Measurements from ENCODE around the gene TTC38.

The TTC38 gene

DNA sequence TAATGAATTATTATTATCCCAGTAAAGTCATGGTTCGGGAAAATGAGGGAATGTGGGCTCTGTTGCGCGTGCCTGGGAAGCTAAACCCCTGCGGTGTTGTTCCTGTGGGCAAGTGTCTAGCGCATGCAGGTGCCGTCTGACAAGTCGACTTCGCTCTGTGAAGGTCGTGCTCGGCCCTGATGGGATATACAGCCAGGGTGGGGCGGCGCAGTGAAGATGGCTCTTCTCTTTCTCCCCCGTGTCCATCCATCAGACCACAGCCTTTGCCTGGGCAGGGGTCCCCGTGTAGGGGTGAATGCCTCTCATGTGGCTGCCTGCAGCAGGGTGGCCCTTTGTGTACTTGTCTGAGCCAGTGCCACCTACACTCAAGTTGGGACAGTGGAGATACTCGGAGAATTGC lies 54.9 kb downstream of the TTC38 start:
- 94% methylated on average over 10 of the region's 15 CpGs for WGBS (ENCODE audit: insufficient coverage)
- ChIA-PET CTCF (interaction anchor here (1.0 kb wide), 1 partner anchor 206 kb away, joined by 4 read pairs; no protein-coding TSS in a partner anchor), POLR2A (no interaction called here)
- Histone ChIP-seq H3K4me3 (ENCODE audit: control insufficient read depth in 1 of 7, extremely low read depth in 1 of 7, insufficient read depth in 4 of 7, low read depth in 2 of 7, low read length in 6 of 7) (no peak overlapping the region), H3K36me3 (ENCODE audit: control insufficient read depth in 4 of 4, insufficient read depth in 4 of 4, low read length in 3 of 4) (peaks cover 4 to 82% (median 43%) of the 10 kb centered on the region in 4 experiments), H3K27ac (ENCODE audit: insufficient read depth in 1 of 2, low read depth in 1 of 2, low read length in 2 of 2, poor library complexity in 1 of 2, severe bottlenecking in 2 of 2) (no peak overlapping the region), H3K27me3 (replicated peaks in 2 of 5; ENCODE audit: control insufficient read depth in 4 of 5, insufficient read depth in 5 of 5, low read length in 4 of 5) (no peaks in the 10 kb centered on the region), H3K9me3 (ENCODE audit: control extremely low read depth in 1 of 5, control insufficient read depth in 4 of 5, insufficient read depth in 2 of 5, low read depth in 1 of 5, low read length in 4 of 5) (no peaks in the 10 kb centered on the region), H3K4me1 (ENCODE audit: control extremely low read depth in 1 of 4, control insufficient read depth in 4 of 4, insufficient read depth in 4 of 4, low read length in 3 of 4) (no peaks in the 10 kb centered on the region)
- DNase-seq = no peak

DNA sequence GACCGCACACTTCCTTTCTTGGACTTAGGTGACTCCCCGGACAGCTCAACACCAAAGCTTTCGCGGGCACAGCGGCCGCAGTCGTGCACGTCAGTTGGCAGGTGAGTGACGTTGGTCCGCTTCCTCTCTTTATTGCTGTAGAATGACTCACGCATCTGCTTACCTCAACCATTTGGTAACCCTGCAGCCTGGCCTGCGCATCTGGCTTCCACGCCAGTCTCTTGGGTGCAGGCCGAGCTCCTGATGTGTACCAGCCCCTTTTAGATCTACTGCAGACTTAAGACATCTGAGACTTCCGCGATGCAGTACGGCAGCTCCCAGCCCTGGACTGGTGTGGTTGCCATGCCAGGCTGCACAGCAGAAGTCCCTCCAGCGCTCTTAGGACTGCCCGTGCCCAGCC lies 55.4 kb downstream of the TTC38 start:
- ChIA-PET POLR2A (no interaction called here), CTCF (interaction anchor here (1.0 kb wide), 1 partner anchor 207 kb away, joined by 4 read pairs; no protein-coding TSS in a partner anchor)
- H3K27me3 ChIP-seq (replicated peaks in 2 of 5; ENCODE audit: control insufficient read depth in 4 of 5, insufficient read depth in 5 of 5, low read length in 4 of 5) = no peaks in the 10 kb centered on the region
- DNase-seq = no peak
- no peak overlapping the region for H3K4me3 ChIP-seq (ENCODE audit: control insufficient read depth in 1 of 7, extremely low read depth in 1 of 7, insufficient read depth in 4 of 7, low read depth in 2 of 7, low read length in 6 of 7)
- no peaks in the 10 kb centered on the region for H3K9me3 ChIP-seq (ENCODE audit: control extremely low read depth in 1 of 5, control insufficient read depth in 4 of 5, insufficient read depth in 2 of 5, low read depth in 1 of 5, low read length in 4 of 5)
- H3K36me3 ChIP-seq (ENCODE audit: control insufficient read depth in 4 of 4, insufficient read depth in 4 of 4, low read length in 3 of 4) = peaks cover 4 to 82% (median 41%) of the 10 kb centered on the region in 4 experiments
- WGBS (ENCODE audit: insufficient coverage) = 97% methylated on average over 13 of the region's 19 CpGs
- no peaks in the 10 kb centered on the region for H3K4me1 ChIP-seq (ENCODE audit: control extremely low read depth in 1 of 4, control insufficient read depth in 4 of 4, insufficient read depth in 4 of 4, low read length in 3 of 4)
- no peak overlapping the region for H3K27ac ChIP-seq (ENCODE audit: insufficient read depth in 1 of 2, low read depth in 1 of 2, low read length in 2 of 2, poor library complexity in 1 of 2, severe bottlenecking in 2 of 2)

- Histone ChIP-seq H3K27ac (ENCODE audit: insufficient read depth in 1 of 2, low read depth in 1 of 2, low read length in 2 of 2, poor library complexity in 1 of 2, severe bottlenecking in 2 of 2) (no peak overlapping the region), H3K27me3 (replicated peaks in 2 of 5; ENCODE audit: control insufficient read depth in 4 of 5, insufficient read depth in 5 of 5, low read length in 4 of 5) (no peaks in the 10 kb centered on the region), H3K36me3 (ENCODE audit: control insufficient read depth in 4 of 4, insufficient read depth in 4 of 4, low read length in 3 of 4) (peaks cover 2 to 84% (median 37%) of the 10 kb centered on the region in 4 experiments), H3K4me3 (ENCODE audit: control insufficient read depth in 1 of 7, extremely low read depth in 1 of 7, insufficient read depth in 4 of 7, low read depth in 2 of 7, low read length in 6 of 7) (no peak overlapping the region), H3K4me1 (ENCODE audit: control extremely low read depth in 1 of 4, control insufficient read depth in 4 of 4, insufficient read depth in 4 of 4, low read length in 3 of 4) (no peaks in the 10 kb centered on the region), H3K9me3 (ENCODE audit: control extremely low read depth in 1 of 5, control insufficient read depth in 4 of 5, insufficient read depth in 2 of 5, low read depth in 1 of 5, low read length in 4 of 5) (no peaks in the 10 kb centered on the region)
- POLR2A ChIA-PET = no interaction called here
- over 99% methylated on average over 23 of the region's 23 CpGs for WGBS (ENCODE audit: insufficient coverage)
- CTCF ChIA-PET = interaction anchor here (0.8 kb wide), 1 partner anchor 8 kb away, joined by 3 read pairs; no protein-coding TSS in a partner anchor
- no peak for DNase-seq
Measured at GRCh38 chr22:46326066-46326680, 58.4 kb downstream of the TTC38 start.

DNA sequence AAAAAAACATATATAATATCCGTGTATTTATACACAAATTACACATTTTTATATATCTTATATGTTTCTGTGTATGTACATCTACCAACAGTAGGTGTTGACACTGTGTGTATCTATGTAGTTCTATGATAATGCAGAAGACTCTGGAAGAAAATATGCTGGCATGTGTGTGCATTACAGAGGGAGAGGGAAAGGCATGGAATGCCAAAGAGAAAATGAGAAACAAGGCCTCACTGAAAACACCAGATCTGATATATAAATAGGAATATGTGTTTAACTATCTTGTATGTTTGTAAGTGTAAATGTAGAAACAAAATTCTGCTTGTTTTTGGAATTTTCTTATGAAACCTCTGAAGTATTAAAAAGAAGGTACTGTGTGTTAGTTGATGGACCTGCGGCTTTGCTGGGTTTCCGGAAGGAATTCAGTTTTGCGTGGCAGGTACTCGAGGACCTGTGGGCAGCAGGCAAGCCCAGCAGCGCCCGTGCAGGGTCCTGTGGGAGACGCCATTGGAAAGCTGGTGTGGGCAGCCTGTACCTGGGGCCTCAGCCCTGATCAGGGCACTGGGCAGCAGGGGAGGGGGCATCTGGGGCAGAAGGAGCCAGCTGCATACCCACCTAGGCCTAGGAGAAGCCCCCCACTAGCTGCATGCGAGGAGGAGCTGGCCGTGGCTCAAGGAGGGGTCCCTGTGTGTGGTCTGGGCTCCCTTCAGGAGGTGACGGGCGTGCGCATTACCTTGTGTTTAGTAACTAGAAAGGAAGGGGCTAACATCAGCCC lies 60.1 kb downstream of the TTC38 start:
- H3K27me3 ChIP-seq (replicated peaks in 2 of 5; ENCODE audit: control insufficient read depth in 4 of 5, insufficient read depth in 5 of 5, low read length in 4 of 5) = no peaks in the 10 kb centered on the region
- ChIA-PET POLR2A (no interaction called here), CTCF (interaction anchor here (1.0 to 1.5 kb wide), 3 partner anchors 17 to 331 kb away, joined by 3 to 4 read pairs (median 3); no protein-coding TSS in a partner anchor)
- 93% methylated on average over 11 of the region's 13 CpGs for WGBS (ENCODE audit: insufficient coverage)
- no peaks in the 10 kb centered on the region for H3K4me1 ChIP-seq (ENCODE audit: control extremely low read depth in 1 of 4, control insufficient read depth in 4 of 4, insufficient read depth in 4 of 4, low read length in 3 of 4)
- H3K9me3 ChIP-seq (ENCODE audit: control extremely low read depth in 1 of 5, control insufficient read depth in 4 of 5, insufficient read depth in 2 of 5, low read depth in 1 of 5, low read length in 4 of 5) = no peaks in the 10 kb centered on the region
- peaks cover 2 to 85% (median 42%) of the 10 kb centered on the region in 4 experiments for H3K36me3 ChIP-seq (ENCODE audit: control insufficient read depth in 4 of 4, insufficient read depth in 4 of 4, low read length in 3 of 4)
- no peak overlapping the region for H3K27ac ChIP-seq (ENCODE audit: insufficient read depth in 1 of 2, low read depth in 1 of 2, low read length in 2 of 2, poor library complexity in 1 of 2, severe bottlenecking in 2 of 2)
- H3K4me3 ChIP-seq (ENCODE audit: control insufficient read depth in 1 of 7, extremely low read depth in 1 of 7, insufficient read depth in 4 of 7, low read depth in 2 of 7, low read length in 6 of 7) = no peak overlapping the region
- DNase-seq = no peak

GRCh38 chr22:46328797-46329196 lies 61.0 kb downstream of the TTC38 start:
- CTCF ChIA-PET = interaction anchor here (1.0 to 1.5 kb wide), 2 partner anchors 18 to 215 kb away, joined by 3 to 4 read pairs; no protein-coding TSS in a partner anchor
- WGBS (ENCODE audit: insufficient coverage) = 93% methylated on average over 11 of the region's 11 CpGs

GRCh38 chr22:46329616-46330015 lies 61.8 kb downstream of the TTC38 start:
- ChIA-PET CTCF (interaction anchor here (1.4 kb wide), 1 partner anchor 335 kb away, joined by 3 read pairs; no protein-coding TSS in a partner anchor), POLR2A (no interaction called here)
- H3K27ac ChIP-seq (ENCODE audit: insufficient read depth in 1 of 2, low read depth in 1 of 2, low read length in 2 of 2, poor library complexity in 1 of 2, severe bottlenecking in 2 of 2) = no peak overlapping the region
- H3K9me3 ChIP-seq (ENCODE audit: control extremely low read depth in 1 of 5, control insufficient read depth in 4 of 5, insufficient read depth in 2 of 5, low read depth in 1 of 5, low read length in 4 of 5) = no peaks in the 10 kb centered on the region
- H3K36me3 ChIP-seq (ENCODE audit: control insufficient read depth in 4 of 4, insufficient read depth in 4 of 4, low read length in 3 of 4) = peaks cover 2 to 76% (median 35%) of the 10 kb centered on the region in 4 experiments
- DNase-seq = no peak
- H3K27me3 ChIP-seq (replicated peaks in 2 of 5; ENCODE audit: control insufficient read depth in 4 of 5, insufficient read depth in 5 of 5, low read length in 4 of 5) = no peaks in the 10 kb centered on the region
- no peak overlapping the region for H3K4me3 ChIP-seq (ENCODE audit: control insufficient read depth in 1 of 7, extremely low read depth in 1 of 7, insufficient read depth in 4 of 7, low read depth in 2 of 7, low read length in 6 of 7)
- 98% methylated on average over 7 of the region's 8 CpGs for WGBS (ENCODE audit: insufficient coverage)
- peaks cover 0 to 3% (median 0%) of the 10 kb centered on the region in 4 experiments for H3K4me1 ChIP-seq (ENCODE audit: control extremely low read depth in 1 of 4, control insufficient read depth in 4 of 4, insufficient read depth in 4 of 4, low read length in 3 of 4)

More at GRCh38 chr22:46328797-46329196, 61.0 kb downstream of the TTC38 start:
- H3K4me3 ChIP-seq (ENCODE audit: control insufficient read depth in 1 of 7, extremely low read depth in 1 of 7, insufficient read depth in 4 of 7, low read depth in 2 of 7, low read length in 6 of 7) = no peak overlapping the region
- H3K9me3 ChIP-seq (ENCODE audit: control extremely low read depth in 1 of 5, control insufficient read depth in 4 of 5, insufficient read depth in 2 of 5, low read depth in 1 of 5, low read length in 4 of 5) = no peaks in the 10 kb centered on the region
- DNase-seq = no peak
- H3K36me3 ChIP-seq (ENCODE audit: control insufficient read depth in 4 of 4, insufficient read depth in 4 of 4, low read length in 3 of 4) = peaks cover 2 to 82% (median 38%) of the 10 kb centered on the region in 4 experiments
- H3K27me3 ChIP-seq (replicated peaks in 2 of 5; ENCODE audit: control insufficient read depth in 4 of 5, insufficient read depth in 5 of 5, low read length in 4 of 5) = no peaks in the 10 kb centered on the region
- POLR2A ChIA-PET = no interaction called here
- no peak overlapping the region for H3K27ac ChIP-seq (ENCODE audit: insufficient read depth in 1 of 2, low read depth in 1 of 2, low read length in 2 of 2, poor library complexity in 1 of 2, severe bottlenecking in 2 of 2)
- no peaks in the 10 kb centered on the region for H3K4me1 ChIP-seq (ENCODE audit: control extremely low read depth in 1 of 4, control insufficient read depth in 4 of 4, insufficient read depth in 4 of 4, low read length in 3 of 4)

- Histone ChIP-seq H3K4me1 (ENCODE audit: control extremely low read depth in 1 of 4, control insufficient read depth in 4 of 4, insufficient read depth in 4 of 4, low read length in 3 of 4) (peaks cover 0 to 7% (median 4%) of the 10 kb centered on the region in 4 experiments), H3K36me3 (ENCODE audit: control insufficient read depth in 4 of 4, insufficient read depth in 4 of 4, low read length in 3 of 4) (peaks cover under 1 to 71% (median 33%) of the 10 kb centered on the region in 4 experiments), H3K9me3 (ENCODE audit: control extremely low read depth in 1 of 5, control insufficient read depth in 4 of 5, insufficient read depth in 2 of 5, low read depth in 1 of 5, low read length in 4 of 5) (no peaks in the 10 kb centered on the region), H3K27ac (ENCODE audit: insufficient read depth in 1 of 2, low read depth in 1 of 2, low read length in 2 of 2, poor library complexity in 1 of 2, severe bottlenecking in 2 of 2) (no peak overlapping the region), H3K4me3 (ENCODE audit: control insufficient read depth in 1 of 7, extremely low read depth in 1 of 7, insufficient read depth in 4 of 7, low read depth in 2 of 7, low read length in 6 of 7) (no peak overlapping the region), H3K27me3 (replicated peaks in 2 of 5; ENCODE audit: control insufficient read depth in 4 of 5, insufficient read depth in 5 of 5, low read length in 4 of 5) (no peaks in the 10 kb centered on the region)
- ChIA-PET POLR2A (no interaction called here), CTCF (interaction anchor here (0.7 to 1.4 kb wide), 3 partner anchors 15 to 336 kb away, joined by 3 read pairs; no protein-coding TSS in a partner anchor)
- 96% methylated on average over 4 of the region's 4 CpGs for WGBS (ENCODE audit: insufficient coverage)
- DNase-seq = no peak
Measured at GRCh38 chr22:46330426-46330825, 62.6 kb downstream of the TTC38 start.

All from common myeloid progenitor, CD34-positive (primary cell).